Measurements from ENCODE around the gene GPR107.

- TF ChIP-seq YY1 (IDR thresholded peaks at IDR 0.05; ENCODE audit: insufficient read depth, insufficient read length) = no peak
- no peak for TF ChIP-seq ZNF274 (IDR thresholded peaks at IDR 0.05; ENCODE audit: low read depth, low read length)
Measured at GRCh38 chr9:130020618-130021017, 33.1 kb upstream of the GPR107 start.

Data from NT2/D1 (cell line).